K562 (cell line): ENCODE results near the gene LRRC25. TPM values are rescaled to one million over a fixed set of nuclear protein-coding genes. Genes with fewer than 3 reads are reported as not detected.

ENCODE experiments used
- ATAC-seq: fragments of 200-7000 bp; cut with Tn5 transposase; 3 replicates; pipeline ENCODE4 v1.9.1; 2020; ENCODE audit warnings: moderate library complexity
- BruUV-seq: library from RNA; stranded (reverse); fragments of 400-500 nt; replicated peaks from 2 replicates; lab custom pipeline; 2021; lab: Mats Ljungman, UMichigan
- CTCF ChIA-PET: fragments of 300-600 bp; formaldehyde crosslinking; extraction: SDS; loops from one replicate; lab custom pipeline; 2021; ENCODE audit warnings: low intra/inter-chr PET ratio; lab: Yijun Ruan, JAX
- POLR2A ChIA-PET: fragments of 300-600, 350-650 bp; sonication (Branson Sonifier 250); formaldehyde crosslinking; extraction: SDS; loops from one replicate; lab custom pipeline; 2021; ENCODE audit warnings: antibody characterized with exemption, inconsistent platforms; lab: Yijun Ruan, JAX
- DNase-seq, 4 experiments: peaks; one replicate each; pipeline versions ENCODE4 v3.0.0 to v3.0.0-alpha.2; 2011 to 2018; ENCODE audit warnings: low spot score in 3 of 4, mixed read lengths in 3 of 4; ENCODE audit errors: extremely low read depth in 1 of 4
- FAIRE-seq: peaks from 2 replicates; lab custom pipeline; 2011; peaks lifted over from hg19 to GRCh38; lab: Jason Lieb, UNC
- H2AFZ ChIP-seq: 2 replicates; pipeline ENCODE4 v1.6.0; 2011; ENCODE audit warnings: low read depth, low read length, control low read depth, inconsistent platforms
- H3K27ac ChIP-seq: fragments of 200-600 bp; 3 replicates; pipeline ENCODE4 v1.8.0; 2011; ENCODE audit warnings: low read depth, mild to moderate bottlenecking, control low read depth, inconsistent platforms, low read length, moderate library complexity, mixed read lengths; ENCODE audit errors: extremely low read depth
- H3K27me3 ChIP-seq, 2 experiments: fragments of 300-600 bp in 1 of 2; 2 replicates in 1 of 2; 3 replicates in 1 of 2; pipeline versions ENCODE4 v1.6.0 to v1.8.0; 2011; ENCODE audit warnings: inconsistent platforms in 2 of 2, low read length in 2 of 2, mild to moderate bottlenecking in 1 of 2, mixed read lengths in 1 of 2, moderate library complexity in 1 of 2; ENCODE audit not compliant: control insufficient read depth in 2 of 2, insufficient read depth in 2 of 2
- H3K36me3 ChIP-seq: fragments of 300-600 bp; 3 replicates; pipeline ENCODE4 v1.8.0; 2011; ENCODE audit warnings: mild to moderate bottlenecking, low read length, inconsistent platforms; ENCODE audit not compliant: control insufficient read depth, insufficient read depth
- H3K4me1 ChIP-seq, 2 experiments: fragments of 200-600 bp in 1 of 2; replicated peaks in 1 of 2; 2 replicates in 1 of 2; 3 replicates in 1 of 2; pipeline versions ENCODE4 v1.5.1 to v1.8.0; 2011; ENCODE audit warnings: inconsistent platforms in 2 of 2, low read length in 2 of 2, mild to moderate bottlenecking in 1 of 2, mixed read lengths in 1 of 2, moderate library complexity in 1 of 2; ENCODE audit not compliant: control insufficient read depth in 2 of 2, insufficient read depth in 2 of 2
- H3K4me2 ChIP-seq: 2 replicates; pipeline ENCODE4 v1.6.1; 2011; ENCODE audit warnings: low read length, control low read depth, inconsistent platforms, mixed read lengths; ENCODE audit not compliant: insufficient read depth
- H3K4me3 ChIP-seq: fragments of 200-600 bp; sonication (generic), shearing (Covaris generic); 2 replicates; pipeline ENCODE4 v1.5.1; 2016; ENCODE audit warnings: control low read depth, inconsistent platforms
- H3K79me2 ChIP-seq: fragments of 200-600 bp; 3 replicates; pipeline ENCODE4 v1.8.0; 2011; ENCODE audit warnings: low read length, inconsistent platforms; ENCODE audit not compliant: control insufficient read depth, insufficient read depth
- H3K9ac ChIP-seq, 2 experiments: 2 replicates each; pipeline versions ENCODE4 v1.6.0 to v1.6.1; 2011; ENCODE audit warnings: low read depth in 2 of 2, low read length in 2 of 2, control low read depth in 1 of 2, inconsistent platforms in 1 of 2, mild to moderate bottlenecking in 1 of 2, mixed read lengths in 1 of 2; ENCODE audit not compliant: insufficient read depth in 1 of 2
- H3K9me1 ChIP-seq: one replicate; pipeline ENCODE4 v1.6.0; 2011; ENCODE audit warnings: inconsistent platforms, mild to moderate bottlenecking, low read length, moderate library complexity; ENCODE audit not compliant: control insufficient read depth, insufficient read depth
- H3K9me3 ChIP-seq: replicated peaks from 2 replicates; pipeline ENCODE4 v1.5.1; 2011; ENCODE audit warnings: low read depth, low read length, inconsistent platforms; ENCODE audit not compliant: control insufficient read depth, insufficient read depth
- H4K20me1 ChIP-seq: replicated peaks from 2 replicates; pipeline ENCODE4 v1.6.1; 2011; ENCODE audit warnings: low read length, inconsistent platforms, mixed read lengths; ENCODE audit not compliant: control insufficient read depth, insufficient read depth
- ESRRB ChIP-seq: fragments of 250-450 bp; sonication (Bioruptor Pico); IDR thresholded peaks from 2 replicates; pipeline ENCODE4 v1.5.0; 2020; ENCODE audit warnings: mild to moderate bottlenecking, moderate library complexity, borderline replicate concordance
- ETS2 ChIP-seq: IDR thresholded peaks from 2 replicates; pipeline ENCODE4 v1.6.1; 2016; ENCODE audit warnings: borderline replicate concordance, missing genetic modification characterization, mild to moderate bottlenecking, moderate library complexity, missing compliant biosample characterization; ENCODE audit not compliant: poor library complexity, severe bottlenecking
- FOXA1 ChIP-seq: fragments of 450-650 bp; IDR thresholded peaks from 2 replicates; pipeline ENCODE4 v1.6.1; 2016; ENCODE audit warnings: mild to moderate bottlenecking, borderline replicate concordance
- GATA2 ChIP-seq: sonication (generic); formaldehyde crosslinking; IDR thresholded peaks from 2 replicates; pipeline ENCODE4 v1.4.0; 2020; ENCODE audit warnings: mild to moderate bottlenecking, missing genetic modification reagents
- NONO ChIP-seq, 2 experiments: fragments of 200-400 bp in 1 of 2; fragments of 450-650 bp in 1 of 2; formaldehyde crosslinking in 1 of 2; IDR thresholded peaks; 2 replicates each; pipeline ENCODE4 v1.6.1; 2017; ENCODE audit warnings: low read depth in 2 of 2, mild to moderate bottlenecking in 2 of 2, moderate library complexity in 2 of 2, low read length in 1 of 2
- POLR2AphosphoS2 ChIP-seq: IDR thresholded peaks from 2 replicates; pipeline ENCODE4 v1.6.1; 2012; ENCODE audit warnings: low read length, improper control_type of control experiment
- SMC3 ChIP-seq: conservative IDR thresholded peaks from 2 replicates; pipeline ENCODE4 v1.6.1; 2011; ENCODE audit warnings: low read depth, low read length, improper control_type of control experiment; ENCODE audit not compliant: insufficient read depth
- ZNF407 ChIP-seq: fragments of 450-650 bp; IDR thresholded peaks from 2 replicates; pipeline ENCODE4 v1.6.1; 2016; ENCODE audit warnings: low read depth
- ZNF551 ChIP-seq: fragments of 250-450 bp; sonication (Bioruptor Pico); IDR thresholded peaks from 2 replicates; pipeline ENCODE4 v1.5.0; 2021; ENCODE audit warnings: mild to moderate bottlenecking, moderate library complexity
- ZNF699 ChIP-seq: fragments of 250-450 bp; sonication (Bioruptor Pico); IDR thresholded peaks from 2 replicates; pipeline ENCODE4 v1.8.0; 2021; ENCODE audit warnings: mild to moderate bottlenecking, moderate library complexity; ENCODE audit not compliant: insufficient replicate concordance
- ZNF785 ChIP-seq: fragments of 250-450 bp; sonication (Bioruptor Pico); IDR thresholded peaks from 2 replicates; pipeline ENCODE4 v1.4.0; 2020; ENCODE audit warnings: mild to moderate bottlenecking
- WGBS: fragments of 100-300 bp; shearing (Covaris generic); methylation state at CpG from one replicate; pipeline ENCODE4 v1.1.6; 2016; ENCODE audit warnings: low coverage, mixed read lengths; ENCODE audit not compliant: insufficient coverage; ENCODE audit errors: missing lambda C conversion rate; 5-methylcytosine and 5-hydroxymethylcytosine counted together
- in situ Hi-C: fragments of 300-500 bp; cut with MboI; formaldehyde crosslinking; loops from 4 replicates; pipeline ENCODE4 v1.15.0; 2018; ENCODE audit warnings: inconsistent platforms, mixed read lengths
- intact Hi-C: fragments of 100-400 bp; cut with micrococcal nuclease; formaldehyde crosslinking; loops from 2 replicates; pipeline ENCODE4 v1.14.2; 2022
- polyA plus RNA-seq, 8 experiments: library from polyadenylated mRNA; depleted of rRNA in 4 of 8; stranded (reverse) in 5 of 8; unstranded in 3 of 8; fragments of >200 nt; fragmentation: Nextera tagmentation in 2 of 8; fragmentation: Illumina TruSeq in 1 of 8; extraction: Ambion mirVana in 2 of 8; extraction: Trizol in 1 of 8; gene quantifications; 2 replicates each; pipeline versions ENCODE4 v1.2.1 to v1.2.3, GENCODE V29; 2011 to 2014; ENCODE audit warnings: inconsistent platforms in 1 of 8, missing spikeins in 1 of 8
- total RNA-seq, 7 experiments: library from RNA; depleted of rRNA in 6 of 7; stranded (reverse); fragments of >200 nt in 6 of 7; fragmentation: Illumina TruSeq in 2 of 7; extraction: Trizol in 2 of 7; gene quantifications; 2 replicates each; pipeline versions ENCODE4 v1.2.1 to v1.2.3, GENCODE V29; 2011 to 2021; ENCODE audit warnings: low replicate concordance in 1 of 7
- TF ChIP-seq, protein P1 (sequence below): fragments of 450-650 bp; conservative IDR thresholded peaks from 2 replicates; pipeline ENCODE4 v1.6.1; 2016; ENCODE audit warnings: missing genetic modification characterization, low read depth, mild to moderate bottlenecking, missing compliant biosample characterization, moderate library complexity

Gene LRRC25
- total and polyA plus RNA-seq, 9 of the 15 experiments (the other 6 are each of a cell fraction or from before 2014, with no cell fraction given), result 0.07 to 0.36 (median 0.10) TPM; not detected in 3

- Histone ChIP-seq H3K79me2 (peaks cover 32% of the 10 kb centered on the region), H4K20me1 (peaks cover 19% of the 10 kb centered on the region), H3K9me1 (no peaks in the 10 kb centered on the region), H2AFZ (0 out of 2 replicates have a peak overlapping the region, but pooled peaks have one; percentile 78), H3K9ac (no peak overlapping the region), H3K36me3 (peaks cover 27% of the 10 kb centered on the region; the same call in 2 of the 3 replicates), H3K27ac (no peak overlapping the region), H3K4me3 (no peak overlapping the region), H3K9me3 (no peaks in the 10 kb centered on the region), H3K27me3 (no peaks in the 10 kb centered on the region), H3K4me1 (peaks cover 33 to 56% of the 10 kb centered on the region in 2 experiments), H3K4me2 (no peak overlapping the region)
- 55% methylated on average over 7 of the region's 7 CpGs for WGBS
- ChIA-PET CTCF (no interaction called here), POLR2A (interaction anchor here (0.6 to 6.6 kb wide), 4 partner anchors 10 to 105 kb away, joined by 3 to 207 read pairs (median 42); no protein-coding TSS in a partner anchor)
- ATAC-seq, result no peak
- FAIRE-seq, result no peak
- no TSS peak for BruUV-seq
- DNase-seq, result no peak
- in situ Hi-C loops, result no loop called here
- intact Hi-C loops, result loop anchor here (5.0 kb wide), 1 partner anchor 37 kb away; no protein-coding TSS in a partner anchor
- no peak for TF ChIP-seq ZNF785 (CRISPR knock-in tag)
- TF ChIP-seq ZNF407, result no peak
- TF ChIP-seq POLR2AphosphoS2, result no peak
- TF ChIP-seq FOXA1, result no peak
- no peak for TF ChIP-seq ZNF699
- no peak for TF ChIP-seq GATA2 (CRISPR knock-in tag)
- no peak for TF ChIP-seq SMC3
- no peak for TF ChIP-seq NONO (IDR thresholded peaks at IDR 0.05; ENCODE audit: low read depth in 2 of 2, low read length in 1 of 2)
- TF ChIP-seq, protein P1, sequence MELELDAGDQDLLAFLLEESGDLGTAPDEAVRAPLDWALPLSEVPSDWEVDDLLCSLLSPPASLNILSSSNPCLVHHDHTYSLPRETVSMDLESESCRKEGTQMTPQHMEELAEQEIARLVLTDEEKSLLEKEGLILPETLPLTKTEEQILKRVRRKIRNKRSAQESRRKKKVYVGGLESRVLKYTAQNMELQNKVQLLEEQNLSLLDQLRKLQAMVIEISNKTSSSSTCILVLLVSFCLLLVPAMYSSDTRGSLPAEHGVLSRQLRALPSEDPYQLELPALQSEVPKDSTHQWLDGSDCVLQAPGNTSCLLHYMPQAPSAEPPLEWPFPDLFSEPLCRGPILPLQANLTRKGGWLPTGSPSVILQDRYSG, result no peak
- TF ChIP-seq ESRRB (CRISPR knock-in tag), result no peak
- no peak for TF ChIP-seq ZNF551 (CRISPR knock-in tag)
- no peak for TF ChIP-seq ETS2 (tag)
These were observed 12.6 kb downstream of the LRRC25 start for GRCh38 chr19:18384775-18385174.
